ENCODE data around the gene FBN2. TPM values are rescaled to one million over a fixed set of nuclear protein-coding genes. Genes with fewer than 3 reads are reported as not detected.
"Not testable (repeated sequence)": the region's sequence is repeated elsewhere in the genome, so short reads cannot be mapped to it uniquely, and the experiment has no call there.

The FBN2 gene
- total and polyA plus RNA-seq, 7 donors: under 0.01 to 0.46 (median 0.04) TPM; not detected in 1

GRCh38 chr5:128453121-128453520, 84.9 kb downstream of the FBN2 start:
- no peak for TF ChIP-seq CTCF (IDR thresholded peaks at IDR 0.05)
- no peak for ATAC-seq
- DNase-seq: no peak
- 23 to 38% (median 33%) methylated on average over 3 of the region's 3 CpGs for WGBS, 3 donors
- Histone ChIP-seq H3K4me1 (no peaks in the 10 kb centered on the region), H3K9me3 (no peaks in the 10 kb centered on the region), H3K27me3 (ENCODE audit: insufficient read depth in 3 of 3, low read length in 2 of 3) (no peaks in the 10 kb centered on the region), H3K36me3 (ENCODE audit: insufficient read depth in 1 of 2, low read depth in 1 of 2) (no peaks in the 10 kb centered on the region), H3K4me3 (no peak overlapping the region), H3K27ac (no peak overlapping the region)
- intact Hi-C loops (cut with DNase I): no loop called here

- 95 to 97% (median 96%) methylated on average over 10 of the region's 10 CpGs for WGBS, 3 donors
These were observed 90.8 kb downstream of the FBN2 start for GRCh38 chr5:128447224-128447623.

GRCh38 chr5:128441941-128442350, 96.1 kb downstream of the FBN2 start:
- no peaks in the 10 kb centered on the region for H3K4me1 ChIP-seq
- DNase-seq: no peak
- WGBS, 3 donors: 32 to 45% (median 33%) methylated on average over 2 of the region's 2 CpGs
- H3K4me3 ChIP-seq: no peak overlapping the region
- TF ChIP-seq CTCF (IDR thresholded peaks at IDR 0.05): no peak
- ATAC-seq: no peak
- H3K9me3 ChIP-seq: no peaks in the 10 kb centered on the region
- H3K36me3 ChIP-seq (ENCODE audit: insufficient read depth in 1 of 2, low read depth in 1 of 2): no peaks in the 10 kb centered on the region
- H3K27me3 ChIP-seq (ENCODE audit: insufficient read depth in 3 of 3, low read length in 2 of 3): no peaks in the 10 kb centered on the region
- no peak overlapping the region for H3K27ac ChIP-seq
- intact Hi-C loops (cut with DNase I): no loop called here

More at GRCh38 chr5:128447224-128447623, 90.8 kb downstream of the FBN2 start:
- H3K36me3 ChIP-seq (ENCODE audit: insufficient read depth in 1 of 2, low read depth in 1 of 2); H3K27me3 ChIP-seq (ENCODE audit: insufficient read depth in 3 of 3, low read length in 2 of 3); ATAC-seq; H3K4me3 ChIP-seq; H3K27ac ChIP-seq; DNase-seq; H3K4me1 ChIP-seq; intact Hi-C loops (cut with DNase I); H3K9me3 ChIP-seq: not testable (repeated sequence)

GRCh38 chr5:128441165-128441564, 96.9 kb downstream of the FBN2 start:
- ATAC-seq: peak in 2 of 4 donors; percentile 53 to 73
- H3K36me3 ChIP-seq (ENCODE audit: insufficient read depth in 1 of 2, low read depth in 1 of 2): no peaks in the 10 kb centered on the region
- intact Hi-C loops (cut with DNase I): no loop called here
- WGBS, 3 donors: 60 to 91% (median 81%) methylated on average over 2 of the region's 2 CpGs
- H3K9me3 ChIP-seq: no peaks in the 10 kb centered on the region
- no peak overlapping the region for H3K4me3 ChIP-seq
- DNase-seq: peak in 1 of 2 donors; percentile 43
- H3K27me3 ChIP-seq (ENCODE audit: insufficient read depth in 3 of 3, low read length in 2 of 3): no peaks in the 10 kb centered on the region
- TF ChIP-seq CTCF (IDR thresholded peaks at IDR 0.05): no peak
- no peaks in the 10 kb centered on the region for H3K4me1 ChIP-seq
- H3K27ac ChIP-seq: no peak overlapping the region

GRCh38 chr5:128436749-128437188, 101.3 kb downstream of the FBN2 start:
- DNase-seq: no peak
- intact Hi-C loops (cut with DNase I): no loop called here
- 83 to 86% (median 84%) methylated on average over 4 of the region's 4 CpGs for WGBS, 3 donors
- Histone ChIP-seq H3K27me3 (ENCODE audit: insufficient read depth in 3 of 3, low read length in 2 of 3) (no peaks in the 10 kb centered on the region), H3K36me3 (ENCODE audit: insufficient read depth in 1 of 2, low read depth in 1 of 2) (no peaks in the 10 kb centered on the region), H3K9me3 (no peaks in the 10 kb centered on the region), H3K4me3 (no peak overlapping the region), H3K4me1 (no peaks in the 10 kb centered on the region), H3K27ac (no peak overlapping the region)
- no peak for ATAC-seq
- TF ChIP-seq CTCF (IDR thresholded peaks at IDR 0.05): no peak

Measured in psoas muscle (tissue), 8 donors.